ENCODE results near the gene SUFU.
"Not testable (repeated sequence)": the region's sequence is repeated elsewhere in the genome, so short reads cannot be mapped to it uniquely, and the experiment has no call there.

The SUFU gene

DNA sequence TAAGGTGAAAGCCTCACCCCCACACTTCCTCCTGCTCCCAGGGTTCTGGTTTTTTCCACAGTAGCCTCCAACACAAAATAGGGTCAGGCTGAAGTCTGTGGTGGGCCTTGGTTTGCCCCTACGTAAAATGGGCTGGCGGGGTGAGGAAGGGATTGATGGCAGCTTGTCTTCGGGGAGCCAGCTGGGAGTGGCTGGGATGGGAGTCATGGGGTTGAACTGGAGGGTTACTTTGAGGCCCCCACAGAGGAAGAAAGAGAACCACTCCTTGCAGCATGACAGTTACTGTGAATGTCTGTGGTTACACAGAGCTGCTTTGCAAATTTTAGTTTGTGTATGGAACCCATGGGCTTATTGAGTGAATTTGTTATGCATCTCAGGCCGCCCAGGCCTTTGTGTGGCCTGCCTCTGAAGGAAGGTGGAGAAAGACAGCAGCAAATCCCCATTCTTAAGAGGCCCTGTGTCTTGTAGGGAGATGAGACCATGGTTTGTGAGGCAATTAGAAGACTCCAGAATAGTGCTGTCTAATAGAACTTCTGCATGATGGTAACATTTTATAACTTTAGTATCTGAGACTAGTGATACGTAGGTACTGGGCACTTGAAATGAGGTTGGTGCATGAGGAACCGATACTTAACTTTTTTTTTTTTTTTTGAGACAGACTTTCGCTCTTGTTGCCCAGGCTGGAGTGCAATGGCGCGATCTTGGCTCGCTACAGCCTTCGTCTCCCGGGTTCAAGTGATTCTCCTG lies 148.6 kb downstream of the SUFU start:
- DNase-seq (ENCODE audit: low spot score) = no peak

DNA sequence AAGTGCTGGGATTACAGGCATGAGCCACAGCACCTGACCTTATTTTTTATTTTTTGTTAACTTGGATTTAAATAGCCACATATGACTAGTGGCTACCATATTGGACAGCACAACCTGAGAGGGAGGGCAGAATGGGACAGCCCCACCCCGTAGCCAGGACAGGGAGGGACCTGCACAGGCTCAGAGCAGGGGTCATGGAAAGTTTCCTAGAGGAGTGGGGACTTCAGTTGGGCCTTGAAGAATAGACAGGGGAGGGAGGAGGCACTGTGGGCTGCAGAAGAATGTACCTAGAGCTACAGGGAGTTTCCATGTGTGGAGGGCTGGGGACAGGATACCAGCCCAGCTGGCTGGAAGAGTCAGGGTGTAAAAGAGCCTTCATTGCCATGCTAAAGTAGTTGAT lies 149.3 kb downstream of the SUFU start:
- DNase-seq (ENCODE audit: low spot score) = no peak

- no peak for DNase-seq (ENCODE audit: low spot score)
Measured at GRCh38 chr10:102654566-102654965, 150.8 kb downstream of the SUFU start.

DNA sequence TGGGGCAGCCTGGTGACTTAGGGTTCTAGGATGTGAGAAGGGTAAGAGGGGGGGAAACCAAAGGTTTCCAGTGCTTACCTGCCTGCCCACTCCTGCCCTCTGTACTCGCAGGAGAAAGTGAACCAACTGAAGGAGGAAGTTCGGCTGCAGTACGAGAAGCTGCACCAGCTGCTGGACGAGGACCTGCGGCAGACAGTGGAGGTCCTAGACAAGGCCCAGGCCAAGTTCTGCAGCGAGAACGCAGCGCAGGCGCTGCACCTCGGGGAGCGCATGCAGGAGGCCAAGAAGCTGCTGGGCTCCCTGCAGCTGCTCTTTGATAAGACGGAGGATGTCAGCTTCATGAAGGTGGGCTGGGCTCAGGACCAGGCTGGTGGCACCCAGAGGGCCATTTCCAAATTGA lies 151.2 kb downstream of the SUFU start:
- DNase-seq (ENCODE audit: low spot score) = no peak

- no peak for DNase-seq (ENCODE audit: low spot score)
Measured at GRCh38 chr10:102656026-102656425, 152.3 kb downstream of the SUFU start.

GRCh38 chr10:102656791-102657371 lies 153.1 kb downstream of the SUFU start:
- no peak for DNase-seq (ENCODE audit: low spot score)

GRCh38 chr10:102657451-102657850 lies 153.7 kb downstream of the SUFU start:
- DNase-seq (ENCODE audit: low spot score) = no peak

DNA sequence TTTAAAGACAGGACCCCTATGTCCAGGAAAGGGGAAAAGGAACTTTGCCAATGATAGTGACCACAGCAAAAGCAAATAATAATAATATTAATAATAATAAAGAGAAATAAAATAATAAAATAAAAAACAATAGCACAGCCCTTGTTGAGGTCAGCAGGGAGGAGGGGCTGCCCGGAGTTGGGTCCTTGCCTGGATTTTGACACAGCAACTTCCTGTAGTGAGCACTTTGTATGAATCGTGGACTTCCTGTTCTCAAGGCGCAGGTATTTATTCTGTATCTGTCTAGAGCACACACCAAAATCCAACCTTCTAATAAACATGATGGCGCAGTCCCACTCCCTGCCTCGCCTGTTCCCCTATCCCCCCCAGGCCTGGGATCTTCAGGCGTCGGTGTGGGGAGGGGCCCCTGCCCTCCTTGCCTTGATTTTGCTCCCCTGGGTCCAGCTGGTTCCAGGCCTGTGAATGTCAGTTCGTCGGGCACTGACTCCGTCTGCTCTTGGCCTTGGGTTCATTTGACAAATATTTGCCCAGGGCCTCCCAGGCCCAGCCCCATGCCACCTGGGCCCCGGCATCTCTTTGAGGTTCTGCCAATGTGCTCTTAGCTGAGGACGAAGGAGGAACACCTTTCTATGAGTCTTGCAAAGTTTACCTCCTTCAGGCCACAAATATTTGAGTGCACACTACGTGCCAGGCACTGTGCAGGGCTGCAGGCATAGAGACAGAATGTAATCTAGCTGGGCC lies 154.4 kb downstream of the SUFU start:
- DNase-seq (ENCODE audit: low spot score) = no peak

- no peak for DNase-seq (ENCODE audit: low spot score)
Measured at GRCh38 chr10:102658802-102659201, 155.0 kb downstream of the SUFU start.

- peak; percentile 81 for DNase-seq (ENCODE audit: low spot score)
Measured at GRCh38 chr10:102660888-102661657, 157.3 kb downstream of the SUFU start.

- DNase-seq (ENCODE audit: low spot score) = no peak
Measured at GRCh38 chr10:102661658-102662028, 157.9 kb downstream of the SUFU start.

- no peak for DNase-seq (ENCODE audit: low spot score)
Measured at GRCh38 chr10:102665904-102666509, 162.2 kb downstream of the SUFU start.

- DNase-seq (ENCODE audit: low spot score) = not testable (repeated sequence)
Measured at GRCh38 chr10:102667411-102667810, 163.6 kb downstream of the SUFU start.

GRCh38 chr10:102668326-102669107 lies 164.7 kb downstream of the SUFU start:
- no peak for DNase-seq (ENCODE audit: low spot score)

GRCh38 chr10:102669206-102670064 lies 165.7 kb downstream of the SUFU start:
- DNase-seq (ENCODE audit: low spot score) = peak; percentile 45

DNA sequence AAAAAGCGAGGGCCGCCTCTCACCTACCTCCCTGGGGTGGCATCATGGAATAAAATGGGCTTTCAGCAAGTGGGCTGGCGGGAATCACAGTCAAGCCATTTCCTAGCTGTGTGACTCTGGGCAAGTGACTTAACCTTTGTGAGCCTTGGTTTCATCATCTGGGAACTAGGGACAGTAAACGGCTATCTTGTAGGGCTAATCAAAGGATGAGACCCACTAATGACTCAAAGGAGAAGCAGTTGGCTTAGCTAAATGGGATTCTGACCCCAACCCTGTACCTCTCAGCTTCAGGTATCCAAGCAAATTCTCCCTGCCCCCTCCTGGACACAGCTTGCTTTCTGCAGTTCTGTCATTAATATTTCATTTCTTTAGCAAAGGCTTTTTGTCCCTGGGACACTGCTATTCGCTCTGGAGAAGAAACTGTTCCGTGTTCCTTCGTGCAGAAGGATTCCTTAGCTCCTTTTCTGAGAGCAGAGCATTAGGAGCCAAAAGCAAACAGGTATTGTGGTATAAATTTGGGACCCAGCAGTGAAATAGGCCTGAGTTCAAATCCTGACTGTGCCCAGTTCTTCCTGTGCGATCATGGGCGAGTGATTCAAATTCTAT lies 166.4 kb downstream of the SUFU start:
- no peak for DNase-seq (ENCODE audit: low spot score)

DNA sequence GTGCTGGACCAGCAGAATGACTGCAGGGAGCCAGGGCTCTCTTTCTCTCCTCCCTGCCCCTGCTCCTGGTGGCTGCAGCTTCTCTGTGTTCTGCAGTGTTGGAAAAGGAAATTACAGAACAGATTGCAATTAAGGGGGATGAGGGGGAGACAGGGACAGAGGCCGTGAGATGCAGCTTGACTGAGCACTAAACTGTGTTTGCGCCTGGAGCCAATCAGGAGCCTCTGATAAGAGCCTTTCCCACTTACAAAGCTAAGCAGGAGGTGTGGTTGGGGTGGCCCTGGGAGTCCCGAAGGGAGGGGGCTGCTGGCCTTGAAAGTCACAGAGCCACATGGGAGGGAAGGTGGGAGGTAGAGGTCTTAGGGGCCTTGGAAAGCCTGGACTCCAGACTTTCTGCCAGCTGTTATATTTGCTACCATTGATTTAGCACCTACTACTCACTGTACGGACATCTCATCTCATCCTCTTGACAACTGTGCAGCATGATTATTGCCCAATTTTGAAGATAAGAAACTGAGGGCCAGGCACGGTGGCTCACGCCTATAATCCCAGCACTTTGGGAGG lies 167.2 kb downstream of the SUFU start:
- no peak for DNase-seq (ENCODE audit: low spot score)

GRCh38 chr10:102673236-102673818 lies 169.6 kb downstream of the SUFU start:
- no peak for DNase-seq (ENCODE audit: low spot score)
